Activated CD8-positive, alpha-beta memory T cell treated with anti-CD3 and anti-CD28 coated beads, Interleukin-2, amount 50 U/mL, for 24 hours (primary cell): Measurements from ENCODE around the gene RPTOR.
"Not testable (repeated sequence)": the region's sequence is repeated elsewhere in the genome, so short reads cannot be mapped to it uniquely, and the experiment has no call there.

Source experiments
- DNase-seq: peaks from one replicate; pipeline ENCODE4 v3.0.0-alpha.2; 2020; ENCODE audit errors: extremely low read depth

Gene RPTOR

GRCh38 chr17:80743181-80743771 lies 198.6 kb downstream of the RPTOR start:
- no peak for DNase-seq

GRCh38 chr17:80743973-80744372 lies 199.3 kb downstream of the RPTOR start:
- DNase-seq = not testable (repeated sequence)

- DNase-seq = not testable (repeated sequence)
Observed at GRCh38 chr17:80744725-80745124, 200.1 kb downstream of the RPTOR start.

- no peak for DNase-seq
Observed at GRCh38 chr17:80745183-80745582, 200.5 kb downstream of the RPTOR start.

- no peak for DNase-seq
Observed at GRCh38 chr17:80746262-80746935, 201.8 kb downstream of the RPTOR start.

- no peak for DNase-seq
Observed at GRCh38 chr17:80747469-80747868, 202.8 kb downstream of the RPTOR start.

- no peak for DNase-seq
Observed at GRCh38 chr17:80749611-80750010, 205.0 kb downstream of the RPTOR start.

- no peak for DNase-seq
Observed at GRCh38 chr17:80750263-80750662, 205.6 kb downstream of the RPTOR start.

- no peak for DNase-seq
Observed at GRCh38 chr17:80751070-80751945, 206.7 kb downstream of the RPTOR start.

GRCh38 chr17:80751946-80752581 lies 207.4 kb downstream of the RPTOR start:
- no peak for DNase-seq

- no peak for DNase-seq
Observed at GRCh38 chr17:80753685-80754345, 209.2 kb downstream of the RPTOR start.

GRCh38 chr17:80754846-80755245 lies 210.2 kb downstream of the RPTOR start:
- DNase-seq = no peak

GRCh38 chr17:80755650-80756405 lies 211.2 kb downstream of the RPTOR start:
- DNase-seq = no peak

GRCh38 chr17:80758481-80759376 lies 214.1 kb downstream of the RPTOR start:
- DNase-seq = no peak

GRCh38 chr17:80759377-80759673 lies 214.7 kb downstream of the RPTOR start:
- DNase-seq = no peak

GRCh38 chr17:80760511-80760911 lies 215.9 kb downstream of the RPTOR start:
- no peak for DNase-seq

GRCh38 chr17:80761110-80761871 lies 216.7 kb downstream of the RPTOR start:
- DNase-seq = peak; percentile 43

- DNase-seq = no peak
Observed at GRCh38 chr17:80762076-80762475, 217.4 kb downstream of the RPTOR start.

GRCh38 chr17:80763293-80763867 lies 218.7 kb downstream of the RPTOR start:
- no peak for DNase-seq
